Left cardiac atrium (tissue), 4 donors: ENCODE measurements around the gene KPTN. TPM values are rescaled to one million over a fixed set of nuclear protein-coding genes. Genes with fewer than 3 reads are reported as not detected.

ENCODE experiments used
- ATAC-seq, 2 donors: fragments of 200-7000 bp; cut with Tn5 transposase; one replicate each; pipeline ENCODE4 v1.9.1; 2020; ENCODE audit warnings: mild to moderate bottlenecking in 2 of 2, moderate library complexity in 2 of 2
- DNase-seq: peaks from one replicate; pipeline ENCODE4 v3.0.0-alpha.2; 2020
- intact Hi-C, 2 donors: fragments of 100-400 bp; cut with DNase I; formaldehyde crosslinking; loops; one replicate each; pipeline versions ENCODE4 v1.14.1 to v1.15.1; 2022 to 2023
- total RNA-seq, 2 donors: library from RNA; stranded (reverse); fragmentation: NEBNext Ultra II Directional; extraction: Animal tissue kit (Norgen Biotek cat#: 25700); gene quantifications; one replicate each; pipeline ENCODE4 v1.2.1, GENCODE V29; 2021
- donor health status: DM: no; HTN: yes; CAD: no.
- donor health status: DM: no; HTN: yes; CAD: no; lungs with severe emphysema.
- donor health status: DM: yes; HTN: yes; CAD: no.
- donor health status: Dilated cardiomyopathy.

The KPTN gene
- total RNA-seq, 2 donors from 2014 or later, result 6.9 to 10.5 TPM

GRCh38 chr19:47427241-47428176 lies 56.5 kb downstream of the KPTN start:
- peak; percentile 67 to 70 for ATAC-seq
- intact Hi-C loops, result loop anchor here in 1 of 2 donors (2.0 kb wide), 1 partner anchor 131 kb away; no protein-coding TSS in a partner anchor
- no peak for DNase-seq

Other genes with a start within 250 kb of the KPTN start
- gene CCDC9, start 227.7 kb downstream of the KPTN start, total RNA-seq, result 10 to 100 TPM; 21.4 to 28.7 TPM
- 10 to 100 TPM; 16.1 to 17.1 TPM for gene INAFM1, start 209.3 kb downstream of the KPTN start, total RNA-seq
- gene C5AR1, start 174.4 kb downstream of the KPTN start, total RNA-seq, result 10 to 100 TPM; 13.4 to 15.6 TPM
- 1 to 10 TPM in 1 of 2 donors, under 1 TPM in 1; 0.81 to 2.4 TPM for gene C5AR2, start 152.0 kb downstream of the KPTN start, total RNA-seq
- gene DHX34, start 134.9 kb downstream of the KPTN start, total RNA-seq, result 1 to 10 TPM; 5.9 to 6.8 TPM
- gene MEIS3, start 64.7 kb downstream of the KPTN start, total RNA-seq, result 1 to 10 TPM; 5.6 to 7.0 TPM
- gene SLC8A2, start 12.3 kb downstream of the KPTN start, total RNA-seq, result under 1 TPM in 1 of 2 donors, not detected in 1; 0.15 TPM
- gene NAPA, start 30.8 kb upstream of the KPTN start, total RNA-seq, result 100 to 1,000 TPM in 1 of 2 donors, 10 to 100 TPM in 1; 92.7 to 113 TPM
- under 1 TPM; 0.13 to 0.21 TPM for gene ZNF541, start 88.9 kb upstream of the KPTN start, total RNA-seq
- 10 to 100 TPM in 1 of 2 donors, 1 to 10 TPM in 1; 7.2 to 11.6 TPM for gene BICRA, start 124.9 kb upstream of the KPTN start, total RNA-seq
- gene EHD2, start 229.2 kb upstream of the KPTN start, total RNA-seq, result 10 to 100 TPM; 91.1 to 98.8 TPM